HG03521 (cell line): Measurements from ENCODE around the gene SESN1.
A peak's percentile ranks its signal among the peaks of the same experiment; 100 is the strongest.
"Not testable (repeated sequence)": the region's sequence is repeated elsewhere in the genome, so short reads cannot be mapped to it uniquely, and the experiment has no call there.

Experiments
- ATAC-seq: cut with Tn5 transposase; IDR thresholded peaks from one replicate; pipeline ENCODE4 v1.9.1; 2021; ENCODE audit warnings: mild to moderate bottlenecking, moderate library complexity; ENCODE audit not compliant: unreplicated experiment

The SESN1 gene

DNA sequence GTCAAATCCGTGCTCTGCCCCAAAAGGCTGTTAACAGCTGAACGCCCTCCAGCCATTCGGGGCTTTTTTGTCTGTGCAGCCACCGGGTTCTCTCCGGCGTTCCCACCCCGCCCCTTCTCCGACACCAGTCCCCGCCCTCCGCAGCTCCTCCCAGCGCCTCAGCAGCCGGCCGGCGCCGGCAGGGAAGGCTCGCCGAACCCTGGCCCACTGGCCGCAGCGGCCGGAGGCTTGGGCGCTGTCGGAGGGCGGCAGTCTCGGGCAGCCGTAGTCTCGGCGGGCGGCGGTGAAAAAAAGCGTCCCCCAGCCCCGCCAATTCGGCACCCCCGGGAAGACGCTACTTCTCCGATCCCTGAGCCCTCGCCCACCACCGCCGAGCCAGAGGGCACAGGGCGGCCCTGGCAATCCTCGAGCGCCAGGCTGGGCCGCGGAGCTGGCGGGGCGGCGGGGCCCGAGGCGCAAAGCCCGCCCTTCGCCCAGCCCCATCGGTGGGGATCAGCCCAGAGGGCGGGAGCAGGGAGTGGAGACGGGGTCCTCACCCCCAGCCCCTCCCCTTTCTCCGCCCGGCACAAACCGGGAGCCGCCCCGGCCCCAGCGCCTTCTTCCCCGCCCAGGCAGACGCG is at the start of gene SESN1:
TSS of gene SESN1 (minus strand) at position 431 of the 620 bp plus-strand sequence. CDS start 773 bp downstream, outside the sequence.
- peak; percentile 64 for ATAC-seq

DNA sequence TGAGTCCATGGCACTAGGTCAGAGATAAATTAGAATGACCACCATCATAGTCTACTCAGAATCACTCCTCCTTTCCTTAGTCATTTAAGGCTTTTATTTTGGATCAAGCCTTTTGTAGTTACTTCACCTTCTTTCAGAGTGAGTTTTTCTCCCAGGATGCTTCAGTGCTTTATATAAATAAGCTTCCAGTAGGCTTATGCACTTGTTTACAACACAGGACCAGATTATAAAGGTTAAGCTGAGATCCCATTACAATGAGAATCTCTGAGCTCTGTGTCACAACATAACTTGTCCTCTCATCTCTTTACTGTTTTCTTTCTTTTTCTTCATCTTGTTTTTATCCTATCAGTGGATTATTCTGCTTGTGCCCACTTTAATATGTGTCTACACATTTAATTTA is 48.5 kb upstream of the SESN1 start:
- ATAC-seq, result no peak

DNA sequence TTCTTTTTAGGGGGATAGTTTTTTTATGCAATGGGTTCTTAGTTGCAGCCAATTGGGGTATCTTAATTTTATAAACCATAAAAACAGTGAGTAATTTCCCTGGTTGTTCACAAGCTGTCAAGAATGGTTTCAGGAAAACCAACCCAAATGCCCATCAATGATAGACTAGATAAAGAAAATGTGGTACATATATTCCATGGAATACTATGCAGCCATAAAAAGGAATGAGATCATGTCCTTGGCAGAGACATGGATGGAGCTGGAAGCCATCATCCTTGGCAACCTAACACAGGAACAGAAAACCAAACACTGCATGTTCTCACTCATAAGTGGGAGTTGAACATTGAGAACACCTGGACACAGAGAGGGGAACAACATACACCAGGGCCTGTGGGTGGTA is 47.4 kb upstream of the SESN1 start:
- ATAC-seq, result not testable (repeated sequence)

DNA sequence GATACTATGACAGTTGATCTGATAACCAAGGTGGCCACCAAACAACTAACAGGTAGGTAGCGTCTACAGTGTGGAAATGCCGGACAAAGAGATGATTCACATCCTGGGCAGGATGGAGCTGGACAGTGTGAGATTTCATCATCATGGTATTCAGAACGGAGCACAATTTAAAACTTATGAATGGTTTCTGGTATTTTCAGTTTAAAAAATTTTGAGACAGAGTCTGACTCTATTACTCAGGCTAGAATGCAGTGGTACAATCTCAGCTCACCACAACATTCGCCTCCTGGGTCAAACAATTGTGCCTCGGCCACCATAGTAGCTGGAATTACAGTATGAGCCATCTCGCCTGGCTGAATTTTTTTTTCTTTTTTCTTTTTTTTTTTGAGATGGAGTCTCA is 44.5 kb upstream of the SESN1 start:
- no peak for ATAC-seq

DNA sequence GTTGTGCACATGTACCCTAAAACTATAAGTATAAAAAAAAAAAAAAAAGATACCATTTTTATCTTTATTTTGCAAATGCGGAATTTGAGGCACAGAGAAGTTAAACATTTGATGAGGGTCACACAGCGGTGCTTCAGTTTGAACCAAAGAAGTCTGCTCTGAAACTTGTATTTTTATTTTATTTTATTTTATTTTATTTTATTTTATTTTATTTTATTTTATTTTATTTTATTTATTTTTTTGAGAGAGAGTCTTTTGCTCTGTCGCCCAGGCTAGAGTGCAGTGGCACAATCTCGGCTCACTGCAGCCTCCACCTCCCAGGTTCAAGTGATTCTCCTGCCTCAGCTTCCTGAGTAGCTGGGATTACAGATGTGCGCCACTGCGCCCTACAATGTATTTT is 41.9 kb upstream of the SESN1 start:
- ATAC-seq, result not testable (repeated sequence)

DNA sequence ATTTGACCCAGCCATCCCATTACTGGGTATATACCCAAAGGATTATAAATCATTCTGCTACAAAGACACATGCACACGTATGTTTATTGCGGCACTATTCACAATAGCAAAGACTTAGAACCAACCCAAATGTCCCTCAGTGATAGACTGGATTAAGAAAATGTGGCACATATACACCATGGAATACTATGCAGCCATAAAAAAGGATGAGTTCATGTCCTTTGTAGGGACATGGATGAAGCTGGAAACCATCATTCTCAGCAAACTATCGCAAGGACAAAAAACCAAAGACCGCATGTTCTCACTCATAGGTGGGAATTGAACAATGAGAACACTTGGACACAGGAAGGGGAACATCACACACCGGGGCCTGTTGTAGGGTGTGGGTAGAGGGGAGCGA is 41.4 kb upstream of the SESN1 start:
- ATAC-seq, result not testable (repeated sequence)

DNA sequence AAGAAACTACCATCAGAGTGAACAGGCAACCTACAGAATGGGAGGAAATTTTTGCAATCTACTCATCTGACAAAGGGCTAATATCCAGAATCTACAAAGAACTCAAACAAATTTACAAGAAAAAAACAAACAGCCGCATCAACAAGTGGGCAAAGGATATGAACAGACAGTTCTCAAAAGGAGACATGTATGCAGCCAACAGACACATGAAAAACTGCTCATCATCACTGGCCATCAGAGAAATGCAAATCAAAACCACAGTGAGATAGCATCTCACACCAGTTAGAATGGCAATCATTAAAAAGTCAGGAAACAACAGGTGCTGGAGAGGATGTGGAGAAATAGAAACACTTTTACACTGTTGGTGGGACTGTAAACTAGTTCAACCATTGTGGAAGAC is 41.0 kb upstream of the SESN1 start:
- not testable (repeated sequence) for ATAC-seq

DNA sequence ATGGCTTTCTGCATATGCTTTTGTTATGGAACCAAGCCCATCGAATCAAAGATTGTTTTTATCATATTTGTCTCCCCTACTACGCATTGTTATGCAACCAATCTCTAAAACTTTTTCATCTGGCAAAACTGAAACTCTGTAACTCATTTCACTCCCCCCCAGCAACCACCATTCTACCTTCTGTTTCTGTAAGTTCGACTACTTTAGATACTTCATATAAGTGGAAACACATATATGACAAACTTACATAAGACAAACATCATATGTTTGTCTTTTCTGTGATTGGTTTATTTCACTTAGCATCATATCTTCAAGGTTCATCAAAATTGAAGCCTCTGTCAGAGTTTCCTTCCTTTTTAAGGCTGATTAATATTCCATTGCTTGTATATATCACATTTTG is 35.4 kb upstream of the SESN1 start:
- ATAC-seq, result no peak

DNA sequence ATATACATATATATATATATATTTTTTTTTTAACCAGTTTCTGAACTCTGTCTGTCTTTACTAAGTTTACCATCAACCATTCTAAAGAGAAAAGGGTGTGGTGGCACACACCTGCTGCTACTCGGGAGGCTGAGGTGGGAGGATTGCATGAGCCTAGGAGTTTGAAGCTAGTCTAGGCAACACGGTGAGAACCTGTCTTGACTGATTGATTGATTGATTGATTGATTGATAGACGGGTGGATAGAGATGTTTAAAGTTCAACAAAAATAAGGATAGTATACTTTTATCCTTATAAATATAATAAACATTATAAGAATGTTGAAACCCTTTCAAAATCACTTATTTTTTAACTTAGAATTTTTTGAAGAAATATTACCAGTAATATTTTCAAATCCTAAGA is 30.9 kb upstream of the SESN1 start:
- ATAC-seq, result no peak

DNA sequence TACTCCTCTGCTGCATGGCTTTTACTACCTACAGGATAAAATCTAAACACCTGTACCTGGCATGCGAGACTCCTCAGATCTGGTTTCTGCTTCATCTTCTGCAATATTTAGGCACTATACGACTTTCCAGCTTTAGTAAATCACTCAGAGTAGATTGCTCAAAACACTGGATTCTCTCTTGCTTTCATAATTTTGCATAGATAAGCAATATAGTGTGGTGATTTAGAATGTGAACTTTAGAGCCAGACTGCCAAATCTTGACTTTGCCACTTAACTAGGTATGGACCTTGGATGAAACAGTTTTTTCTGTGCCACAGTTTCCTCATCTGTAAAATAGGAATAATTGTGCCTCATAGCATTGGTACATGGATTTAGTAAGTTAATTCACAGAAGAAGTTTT is 29.6 kb upstream of the SESN1 start:
- ATAC-seq, result no peak

DNA sequence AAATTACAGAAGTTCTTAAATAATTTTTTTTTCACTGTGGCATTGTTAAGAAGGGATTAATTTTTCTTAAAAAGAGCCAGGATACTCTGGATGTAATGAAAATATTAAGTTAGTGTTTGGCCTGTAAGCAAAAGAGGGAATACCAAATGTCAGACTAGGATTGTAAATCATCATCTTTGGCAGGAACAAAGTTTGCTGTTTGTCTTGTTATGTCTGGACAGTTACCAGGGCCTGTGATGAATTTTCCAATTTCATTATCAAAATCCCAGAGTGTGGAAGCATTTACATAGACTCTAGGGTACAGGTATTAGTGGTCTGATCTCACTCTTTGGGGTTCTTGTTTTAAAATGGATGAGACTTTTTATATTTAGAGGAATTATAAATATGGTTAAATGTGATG is 26.8 kb upstream of the SESN1 start:
- no peak for ATAC-seq

DNA sequence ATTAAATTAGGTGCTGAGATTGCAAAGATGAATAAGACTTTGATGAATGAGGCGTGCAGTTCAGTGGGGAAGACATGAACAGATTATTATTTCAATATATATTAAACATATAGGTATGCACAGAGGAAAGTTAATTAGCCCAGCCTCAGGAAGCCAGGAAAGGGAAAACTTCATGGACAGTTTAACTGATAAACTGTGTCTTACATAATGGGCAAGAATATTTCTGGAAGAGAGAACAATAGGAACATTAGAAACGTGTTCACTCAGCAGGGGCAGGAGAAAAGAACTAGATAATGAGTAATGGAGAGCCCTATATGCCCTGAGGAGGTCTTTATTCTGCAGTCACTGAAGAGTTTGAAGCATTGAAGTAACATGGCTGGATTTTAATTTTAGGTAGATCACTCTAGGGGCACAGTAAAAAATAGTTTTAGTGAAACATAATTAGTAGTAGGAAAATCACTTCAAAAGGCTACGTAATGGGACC is 24.3 kb upstream of the SESN1 start:
- no peak for ATAC-seq

DNA sequence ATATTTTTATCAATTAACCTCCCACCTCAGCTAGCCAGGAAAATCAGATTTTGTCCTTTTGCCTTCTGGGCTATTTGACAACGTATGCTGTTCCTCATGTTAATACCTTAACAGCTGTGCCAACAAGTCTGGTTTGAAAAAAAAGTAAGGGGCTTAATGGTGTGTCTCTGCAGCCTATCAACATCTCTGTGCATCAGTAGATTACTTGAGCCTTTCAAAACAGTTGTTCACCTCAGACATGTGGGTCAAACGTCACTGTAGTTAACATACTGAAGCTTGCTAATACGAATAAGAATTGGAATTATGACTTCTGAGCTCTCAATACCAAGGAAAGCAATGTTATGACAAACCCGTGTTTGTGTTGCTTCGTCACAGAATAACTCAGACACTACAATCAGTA is 23.7 kb upstream of the SESN1 start:
- no peak for ATAC-seq

DNA sequence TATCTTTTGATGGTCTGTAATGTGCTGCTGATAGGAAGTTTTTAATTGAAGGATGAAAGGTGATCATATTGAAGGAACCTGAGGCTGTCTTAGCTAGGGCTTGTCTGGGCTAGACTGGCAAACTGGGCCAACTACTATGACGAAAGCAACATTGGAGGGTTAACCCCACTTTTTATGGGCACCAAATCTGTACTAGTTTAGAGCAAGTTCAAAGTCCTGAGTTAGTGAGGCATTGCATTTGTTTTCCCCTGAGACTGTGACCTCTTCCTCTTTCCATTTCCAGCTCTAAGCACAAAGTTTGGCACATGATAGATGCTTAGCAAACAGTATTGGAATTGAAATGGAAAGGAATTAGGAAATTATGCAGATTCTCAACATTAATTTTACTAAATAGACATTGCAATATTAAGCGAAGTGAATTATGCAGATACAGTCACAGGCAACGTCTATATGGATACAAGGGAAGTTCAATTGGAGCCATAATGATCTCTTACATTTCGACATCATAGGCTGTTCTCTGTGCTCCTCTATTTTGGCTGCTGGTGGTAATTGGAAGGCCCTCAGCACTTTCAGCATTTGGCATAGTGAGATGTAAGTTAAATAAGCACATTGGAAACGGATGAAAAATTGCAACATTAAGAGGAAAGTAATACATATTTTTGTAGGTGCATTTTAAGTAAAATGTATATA is 22.8 kb upstream of the SESN1 start:
- no peak for ATAC-seq

DNA sequence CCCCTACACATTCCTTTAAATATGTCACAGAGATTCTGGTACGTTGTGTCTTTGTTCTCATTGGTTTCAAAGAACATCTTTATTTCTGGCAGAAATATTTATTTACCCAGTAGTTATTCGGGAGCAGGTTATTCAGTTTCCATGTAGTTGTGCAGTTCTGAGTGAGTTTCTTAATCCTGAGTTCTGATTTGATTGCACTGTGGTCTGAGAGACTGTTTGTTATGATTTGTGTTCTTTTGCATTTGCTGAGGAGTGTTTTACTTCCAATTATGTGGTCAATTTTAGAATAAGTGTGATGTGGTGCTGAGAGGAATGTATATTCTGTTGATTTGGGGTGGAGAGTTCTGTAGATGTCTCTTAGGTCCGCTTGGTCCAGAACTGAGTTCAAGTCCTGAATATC is 18.0 kb upstream of the SESN1 start:
- not testable (repeated sequence) for ATAC-seq

DNA sequence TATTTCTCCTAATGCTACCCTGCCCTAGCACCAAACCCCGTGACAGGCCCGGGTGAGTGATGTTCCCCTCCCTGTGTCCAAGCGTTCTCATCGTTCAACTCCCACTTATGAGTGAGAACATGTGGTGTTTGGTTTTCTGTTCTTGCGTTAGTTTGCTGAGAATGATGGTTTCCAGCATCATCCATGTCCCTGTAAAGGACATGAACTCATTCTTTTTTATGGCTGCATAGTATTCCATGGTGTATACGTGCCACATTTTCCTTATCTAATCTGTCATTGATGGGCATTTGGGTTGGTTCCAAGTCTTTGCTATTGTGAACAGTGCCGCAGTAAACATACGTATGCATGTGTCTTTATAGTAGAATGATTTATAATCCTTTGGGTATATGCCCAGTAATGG is 15.0 kb upstream of the SESN1 start:
- ATAC-seq, result not testable (repeated sequence)

DNA sequence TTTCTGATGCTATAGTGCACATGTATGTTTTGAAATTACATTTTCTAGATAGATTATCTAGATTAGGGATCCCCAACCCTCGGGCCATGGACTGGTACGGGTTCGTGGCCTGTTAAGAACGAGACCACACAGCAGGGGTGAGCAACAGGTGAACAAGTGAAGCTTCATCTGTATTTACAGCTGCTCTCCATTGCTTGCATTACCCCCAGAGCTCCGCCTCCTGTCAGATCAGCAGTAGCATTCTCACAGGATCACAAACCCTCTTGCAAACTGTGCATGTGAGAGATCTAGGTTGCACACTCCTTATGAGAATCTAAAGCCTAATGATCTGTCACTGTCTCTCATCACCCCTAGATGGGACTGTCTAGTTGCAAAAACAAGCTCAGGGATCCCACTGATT is 11.0 kb upstream of the SESN1 start:
- no peak for ATAC-seq

DNA sequence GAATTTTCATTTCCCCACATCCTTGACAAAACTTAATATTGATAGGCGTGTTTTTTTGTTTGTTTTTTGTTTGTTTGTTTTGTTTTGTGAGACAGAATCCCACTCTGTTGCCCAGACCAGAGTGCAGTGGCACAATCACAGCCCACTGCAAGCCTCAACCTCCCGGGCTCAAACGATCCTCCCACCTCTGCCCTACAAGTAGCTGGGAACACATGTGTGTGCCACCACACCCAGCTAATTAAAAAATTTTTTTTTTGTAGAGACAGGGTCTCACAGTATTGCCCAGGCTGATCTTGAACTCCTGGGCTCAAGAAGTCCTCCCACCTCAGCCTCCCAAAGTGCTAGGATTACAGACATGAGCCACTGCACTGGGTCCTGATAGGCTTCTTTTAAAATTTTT is 9.9 kb upstream of the SESN1 start:
- no peak for ATAC-seq

DNA sequence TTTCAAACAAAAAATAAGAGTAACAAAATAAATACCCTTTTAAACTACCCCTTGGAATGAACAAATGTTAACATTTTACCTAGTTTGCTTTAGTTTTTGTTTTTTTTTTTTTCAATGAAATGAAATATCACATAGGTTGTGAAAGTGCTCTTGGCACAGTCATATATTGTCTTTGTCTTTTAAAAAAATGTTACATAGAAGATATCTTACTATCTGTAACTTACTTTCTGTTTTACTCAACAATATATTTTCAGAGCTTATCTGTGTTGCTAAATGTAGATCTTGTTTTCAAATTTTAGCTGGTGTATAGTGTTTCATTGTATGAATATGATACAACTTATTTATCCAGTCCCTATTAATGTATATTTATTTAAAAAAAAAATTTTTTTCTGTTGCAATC is 9.3 kb upstream of the SESN1 start:
- ATAC-seq, result no peak

DNA sequence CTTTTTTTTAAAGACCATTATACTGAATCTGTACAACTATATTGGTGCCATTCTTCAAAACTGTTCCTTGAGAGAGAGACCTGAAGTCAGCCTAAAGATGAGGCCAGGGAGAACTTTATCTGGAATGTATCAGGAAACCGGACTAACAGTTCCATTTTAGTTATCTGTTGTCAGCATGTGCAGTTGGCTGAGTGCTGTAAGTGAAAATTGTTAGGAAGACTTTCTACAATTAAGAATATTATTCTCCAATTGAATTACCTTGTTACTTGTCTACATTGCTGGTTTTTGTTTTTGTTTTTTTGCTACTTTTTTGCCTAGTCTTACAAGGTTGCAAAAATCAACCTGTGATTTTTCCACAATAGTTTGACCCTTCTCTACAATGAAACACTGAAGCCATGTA is 8.1 kb upstream of the SESN1 start:
- ATAC-seq, result no peak

DNA sequence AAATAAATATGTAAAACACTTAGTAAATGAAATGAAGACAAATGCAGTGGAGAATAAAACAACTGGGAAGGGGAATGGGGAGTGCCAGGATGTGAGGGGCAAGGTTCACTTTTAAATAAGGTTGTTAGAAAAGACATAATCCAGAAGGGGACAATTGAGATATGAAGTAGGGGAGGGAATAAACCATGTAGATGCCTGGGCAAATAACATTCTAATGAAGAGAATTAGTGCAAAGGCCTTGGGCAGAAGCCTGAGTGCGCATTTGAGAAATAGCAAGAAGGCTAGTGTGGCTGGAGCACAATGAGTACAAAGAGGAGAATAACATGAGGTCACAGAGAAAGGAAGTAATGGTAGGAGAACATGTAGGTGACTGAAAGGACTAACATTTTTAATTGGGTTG is 3.0 kb upstream of the SESN1 start:
- no peak for ATAC-seq

DNA sequence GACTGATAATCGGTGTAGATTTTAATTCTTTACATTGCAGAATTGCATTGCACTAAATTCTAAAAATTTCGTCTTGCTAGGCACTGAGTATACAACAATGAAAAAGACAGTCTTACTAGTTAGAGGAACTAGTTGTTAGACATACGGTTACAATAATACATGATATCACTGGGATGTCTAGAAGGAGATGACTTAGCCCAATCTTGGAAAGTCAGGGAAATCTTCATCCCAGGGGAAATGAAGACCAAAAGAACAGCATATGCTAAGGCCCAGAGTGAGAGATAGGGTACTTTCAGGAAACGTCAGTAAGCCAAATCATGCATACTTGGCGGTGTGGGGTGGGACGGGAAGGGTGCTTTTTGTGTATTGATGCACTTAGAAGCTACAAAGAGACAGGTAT is 1.6 kb upstream of the SESN1 start:
- ATAC-seq, result no peak

DNA sequence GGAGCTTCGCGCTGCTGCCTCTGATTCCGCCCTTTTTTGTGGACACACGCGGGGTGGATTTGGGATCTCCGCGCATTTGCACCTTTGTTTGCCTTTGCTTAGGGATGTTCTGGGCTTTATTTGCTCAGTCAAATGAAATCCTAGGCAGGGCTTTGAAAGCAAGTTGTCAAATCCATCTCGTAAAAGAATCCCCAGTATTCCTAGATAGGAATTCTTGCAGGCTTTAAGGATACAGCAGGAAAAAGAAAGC is 1.1 kb upstream of the SESN1 start:
- ATAC-seq, result no peak
